Measurements from ENCODE around the gene ARF1.

The ARF1 gene

GRCh38 chr1:228117335-228117734, 34.8 kb downstream of the ARF1 start:
- in situ Hi-C loops (cut with MboI; ENCODE audit: low sequenced_read_pairs): no loop called here

GRCh38 chr1:228118040-228118439, 35.5 kb downstream of the ARF1 start:
- in situ Hi-C loops (cut with MboI; ENCODE audit: low sequenced_read_pairs): no loop called here

DNA sequence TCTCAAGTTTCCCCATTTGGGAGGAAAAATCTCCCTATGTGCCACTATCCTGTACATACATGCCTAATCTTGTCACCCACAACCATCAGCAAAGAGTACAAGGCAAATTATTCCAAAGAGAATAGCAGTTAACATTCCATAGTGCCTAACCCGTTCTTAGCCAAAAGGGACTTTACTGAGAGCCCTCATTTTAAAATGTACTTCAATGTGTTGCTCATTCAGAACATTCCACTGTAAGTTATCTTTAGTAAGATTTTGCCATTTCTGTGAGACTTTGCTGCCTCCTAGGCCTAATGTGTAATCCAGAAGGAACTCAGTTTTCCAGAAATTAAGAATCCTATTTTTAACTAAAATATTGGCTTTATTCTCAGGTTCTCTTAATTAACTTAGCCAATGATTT, 37.8 kb downstream of the ARF1 start:
- in situ Hi-C loops (cut with MboI; ENCODE audit: low sequenced_read_pairs): no loop called here

- in situ Hi-C loops (cut with MboI; ENCODE audit: low sequenced_read_pairs): no loop called here
Measured at GRCh38 chr1:228120857-228121489, 38.5 kb downstream of the ARF1 start.

GRCh38 chr1:228122921-228123441, 40.5 kb downstream of the ARF1 start:
- in situ Hi-C loops (cut with MboI; ENCODE audit: low sequenced_read_pairs): no loop called here

- in situ Hi-C loops (cut with MboI; ENCODE audit: low sequenced_read_pairs): no loop called here
Measured at GRCh38 chr1:228123505-228123904, 41.0 kb downstream of the ARF1 start.

DNA sequence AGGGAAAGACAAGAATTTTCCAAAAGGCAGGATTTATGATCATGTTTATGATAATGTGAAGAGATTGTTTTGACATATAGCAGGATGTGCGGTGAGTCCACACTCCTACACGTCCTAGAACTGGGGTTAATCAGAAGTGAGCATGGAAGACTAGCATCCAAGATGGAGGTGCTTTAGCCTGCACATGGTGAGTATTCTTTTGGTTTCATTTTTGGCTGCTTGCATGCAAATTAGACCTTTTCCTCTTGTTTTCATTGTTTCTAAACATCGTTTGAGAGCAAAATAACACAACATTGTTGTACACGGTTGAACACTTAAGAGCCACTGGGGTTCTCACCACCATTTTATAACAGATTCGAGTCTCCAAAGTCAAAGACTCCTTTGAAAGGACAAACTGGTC, 42.7 kb downstream of the ARF1 start:
- in situ Hi-C loops (cut with MboI; ENCODE audit: low sequenced_read_pairs): no loop called here

GRCh38 chr1:228131766-228132165, 49.3 kb downstream of the ARF1 start:
- in situ Hi-C loops (cut with MboI; ENCODE audit: low sequenced_read_pairs): no loop called here

- in situ Hi-C loops (cut with MboI; ENCODE audit: low sequenced_read_pairs): no loop called here
Measured at GRCh38 chr1:228134591-228134990, 52.1 kb downstream of the ARF1 start.

GRCh38 chr1:228136901-228137300, 54.4 kb downstream of the ARF1 start:
- in situ Hi-C loops (cut with MboI; ENCODE audit: low sequenced_read_pairs): no loop called here

DNA sequence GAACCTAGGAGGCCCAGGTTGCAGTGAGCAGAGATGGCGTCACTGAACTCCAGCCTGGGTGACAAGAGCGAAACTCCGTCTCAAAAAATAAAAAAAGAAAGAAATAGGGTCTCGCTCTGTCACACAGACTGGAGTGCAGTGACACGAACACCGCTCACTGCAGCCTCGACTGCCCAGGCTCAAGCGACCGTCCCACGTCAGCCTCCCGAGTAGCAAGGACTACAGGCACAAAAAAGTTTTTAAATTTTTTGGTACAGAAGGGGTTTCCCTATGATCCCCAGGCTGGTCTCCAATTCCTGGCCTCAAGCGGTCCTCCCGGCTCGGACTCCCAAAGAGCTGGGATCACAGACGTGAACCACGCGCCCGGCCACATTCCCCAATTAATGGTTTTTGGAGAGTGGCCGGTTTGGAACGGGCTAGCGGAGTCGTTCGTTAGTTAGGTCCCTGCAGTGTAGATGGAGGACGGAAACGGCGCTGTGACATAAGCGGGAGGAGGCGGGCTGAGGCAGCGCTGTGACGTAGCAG, 57.0 kb downstream of the ARF1 start:
- in situ Hi-C loops (cut with MboI; ENCODE audit: low sequenced_read_pairs): no loop called here

DNA sequence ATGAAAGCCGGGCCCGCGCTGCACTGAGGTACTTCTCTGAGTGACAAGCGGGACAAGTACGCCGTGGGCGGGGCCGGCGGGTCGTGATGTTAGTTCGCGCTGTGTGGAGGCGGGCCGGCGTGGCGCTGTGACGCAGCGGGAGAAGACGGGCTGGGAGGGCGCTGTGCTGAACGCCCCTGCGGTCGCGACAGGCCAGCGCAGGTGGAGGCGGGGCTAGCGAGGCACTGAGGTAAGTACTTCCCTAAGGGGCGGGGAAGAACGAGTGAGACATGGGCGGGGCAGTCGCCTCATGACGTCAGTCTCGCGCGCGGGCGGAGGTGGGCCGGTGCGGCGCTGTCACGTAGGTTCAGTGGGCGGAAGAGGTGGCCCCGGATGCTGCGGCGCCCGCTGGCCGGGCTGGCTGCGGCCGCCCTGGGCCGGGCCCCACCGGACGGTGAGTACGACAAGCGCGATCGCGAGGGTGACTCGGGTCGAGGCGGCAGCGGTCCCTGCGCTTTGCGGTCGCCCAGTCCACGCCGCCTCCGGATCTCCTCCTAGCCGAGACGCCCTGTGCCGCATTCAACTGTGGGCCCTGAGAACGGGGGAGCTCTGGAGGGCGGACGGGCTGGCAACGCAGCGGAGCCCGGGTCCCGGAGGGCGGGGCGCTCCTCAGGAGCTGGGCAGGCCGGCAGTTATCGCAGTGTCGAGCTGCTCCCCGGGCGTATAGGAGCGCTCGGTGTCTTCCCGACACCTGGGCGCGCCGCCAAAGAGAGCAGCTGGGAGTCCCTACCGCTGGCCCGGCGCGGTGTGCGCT, 57.6 kb downstream of the ARF1 start, which contains the start of gene GUK1:
Gene GUK1 (plus strand): TSS at position 349 of the 793 bp plus-strand sequence. CDS start 24 bp downstream, at position 373.
- in situ Hi-C loops (cut with MboI; ENCODE audit: low sequenced_read_pairs): no loop called here

DNA sequence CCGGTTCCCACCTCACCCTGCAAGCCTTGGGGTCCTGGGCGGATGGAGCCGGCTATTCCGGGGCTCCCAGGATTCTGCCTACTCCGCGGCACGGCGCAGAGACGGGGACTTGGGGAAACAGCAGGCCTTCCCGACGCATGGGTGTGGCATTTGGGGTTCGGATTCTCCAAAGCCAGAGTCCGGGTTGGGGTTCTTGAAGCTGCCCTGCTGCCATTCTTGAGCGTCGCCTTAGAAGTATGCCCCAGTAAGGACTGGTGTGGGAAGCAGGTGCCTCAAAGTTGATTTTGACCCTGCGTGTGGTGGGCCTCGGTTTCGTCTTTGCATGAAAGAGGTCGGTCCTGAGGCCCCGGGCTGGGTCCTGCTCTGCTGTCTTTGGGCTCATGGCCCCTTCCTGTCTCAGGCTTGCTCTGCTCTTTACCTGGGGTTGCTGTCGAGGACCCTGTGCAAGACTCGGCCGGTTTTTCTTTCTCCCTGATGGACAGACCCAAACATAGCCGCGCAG, 58.3 kb downstream of the ARF1 start:
- in situ Hi-C loops (cut with MboI; ENCODE audit: low sequenced_read_pairs): no loop called here

DNA sequence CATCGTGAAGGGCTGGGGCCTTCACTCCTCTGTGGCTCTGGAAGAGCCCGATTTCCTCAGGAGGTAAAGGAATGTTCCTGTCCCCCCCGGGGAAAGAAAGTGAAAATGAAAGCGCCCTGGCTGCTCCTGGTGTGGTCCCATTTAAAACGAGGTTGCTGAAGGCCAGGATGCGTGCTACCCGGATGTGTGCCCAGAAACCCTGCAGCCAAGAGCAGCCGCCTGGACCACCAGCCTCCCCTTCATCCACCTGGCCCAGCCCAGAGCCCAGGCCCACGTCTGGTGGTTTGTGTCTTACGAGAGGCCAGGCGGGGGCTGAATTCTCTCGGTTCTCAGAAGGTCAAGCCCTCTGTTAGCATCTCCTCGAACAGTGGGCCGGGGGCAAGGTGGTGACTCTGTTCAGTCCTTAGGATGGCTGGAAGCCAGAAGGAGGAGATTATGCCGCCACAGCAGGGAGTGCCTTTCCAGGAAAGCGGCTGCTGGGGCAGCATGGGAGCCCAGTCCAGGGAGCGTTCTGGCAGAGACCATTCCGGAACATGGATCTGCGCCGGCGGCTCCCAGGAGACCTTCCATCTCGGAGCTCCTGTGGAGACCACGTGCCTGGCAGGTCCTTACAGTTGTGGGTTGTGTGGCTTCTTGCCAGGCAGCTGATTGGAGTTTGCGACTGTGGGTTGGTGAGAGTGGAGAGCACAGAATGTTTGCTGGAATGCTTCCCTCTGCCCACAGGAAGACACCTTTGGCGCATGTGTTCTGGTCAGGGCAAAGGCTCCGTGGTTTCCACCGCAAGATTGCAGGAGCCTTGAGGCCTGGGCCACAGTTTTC, 58.9 kb downstream of the ARF1 start:
- in situ Hi-C loops (cut with MboI; ENCODE audit: low sequenced_read_pairs): no loop called here

- in situ Hi-C loops (cut with MboI; ENCODE audit: low sequenced_read_pairs): no loop called here
Measured at GRCh38 chr1:228142155-228142691, 59.7 kb downstream of the ARF1 start.

DNA sequence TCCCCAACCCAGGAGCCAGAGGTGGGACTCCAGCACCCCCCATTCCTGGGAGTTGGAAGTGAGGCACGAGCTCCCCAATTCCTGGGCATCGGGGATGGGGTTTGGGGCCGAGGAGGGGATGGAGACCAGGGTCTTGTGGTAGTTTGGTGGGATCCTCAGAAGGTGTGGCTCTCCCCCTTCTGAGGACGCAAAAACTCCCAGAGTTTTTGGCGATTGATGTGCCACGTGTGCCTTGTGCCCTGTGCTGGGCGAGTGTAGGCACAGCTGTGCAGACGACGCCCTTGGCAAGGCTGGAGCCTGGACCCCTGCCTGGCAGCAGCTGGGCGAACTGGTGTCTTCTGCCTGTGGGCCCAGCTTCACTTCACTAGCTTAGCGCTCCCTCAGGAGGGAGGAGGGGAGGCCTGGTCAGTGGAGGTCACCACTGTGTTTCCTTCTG, 60.2 kb downstream of the ARF1 start:
- in situ Hi-C loops (cut with MboI; ENCODE audit: low sequenced_read_pairs): no loop called here

DNA sequence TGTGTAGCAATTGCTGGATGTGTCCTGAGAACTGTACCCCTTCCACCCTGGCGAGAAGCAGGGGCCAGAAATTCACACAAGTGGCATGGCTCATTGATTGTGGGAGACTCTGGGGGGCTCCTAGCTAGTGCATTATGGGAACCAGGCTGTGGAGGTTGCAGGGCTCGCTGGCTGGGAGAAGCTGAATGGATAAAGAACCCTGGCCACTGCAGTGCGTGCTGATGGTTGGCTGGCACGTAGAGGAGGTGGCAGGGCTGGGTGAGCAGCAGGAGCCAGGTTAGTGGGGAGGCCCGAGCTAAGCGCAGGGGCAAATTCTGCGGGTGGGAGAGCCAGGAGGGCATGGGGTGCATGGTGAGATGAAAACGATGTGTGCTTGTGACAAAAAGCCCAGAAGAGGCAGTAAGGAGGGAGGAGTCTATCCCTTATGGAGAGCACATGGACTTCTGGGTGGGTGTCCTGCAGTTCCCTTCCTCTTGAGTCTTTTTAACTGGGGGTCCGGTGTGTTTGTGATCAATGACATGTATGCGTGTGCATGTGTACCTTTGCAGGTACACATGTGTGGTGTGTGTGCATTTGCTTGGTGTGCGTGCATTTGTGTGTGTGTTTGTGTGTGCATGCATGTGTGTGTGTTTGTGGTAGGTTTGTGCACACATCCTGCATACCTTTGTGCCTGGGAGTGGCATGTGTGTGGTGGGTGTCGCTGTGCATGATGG, 61.1 kb downstream of the ARF1 start:
- in situ Hi-C loops (cut with MboI; ENCODE audit: low sequenced_read_pairs): no loop called here

DNA sequence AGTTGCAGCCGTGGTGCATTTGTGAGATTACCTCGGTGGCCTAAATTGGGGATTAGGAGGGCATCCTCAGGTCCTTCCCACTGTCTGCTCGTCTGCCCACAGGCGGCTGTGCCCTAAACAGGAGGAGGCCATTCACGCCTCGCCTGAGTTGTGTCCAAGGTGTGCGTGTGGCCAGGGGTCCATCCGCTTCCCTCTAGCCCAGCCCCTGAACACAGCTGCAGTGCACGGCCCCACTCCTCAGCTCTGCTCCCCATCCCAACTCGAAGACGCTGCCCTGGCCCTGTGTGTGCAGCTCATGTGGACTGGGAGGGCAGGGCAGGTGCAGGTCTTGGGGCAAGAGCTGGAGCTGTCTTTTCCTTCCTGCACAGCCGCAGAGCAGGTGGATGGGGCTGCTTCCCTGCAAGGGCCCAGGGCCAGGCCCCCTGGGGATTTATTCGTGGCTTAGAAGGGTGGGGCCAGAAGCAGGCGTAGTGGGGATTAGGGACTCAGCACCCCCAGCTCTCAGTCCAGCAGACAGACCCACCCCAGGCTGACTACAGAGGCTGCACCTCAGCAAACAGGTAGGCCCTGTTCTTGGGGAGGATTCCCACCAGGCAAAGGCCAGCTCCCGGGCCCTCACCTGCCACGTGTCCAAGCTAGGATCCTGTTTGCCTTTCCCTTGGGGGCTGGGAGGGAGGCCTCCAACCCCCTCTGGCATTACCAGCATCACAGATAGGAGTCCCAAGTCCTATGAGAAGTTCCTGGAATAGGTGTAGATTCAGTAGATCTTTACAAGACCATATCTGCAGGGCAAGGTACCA, 61.9 kb downstream of the ARF1 start:
- in situ Hi-C loops (cut with MboI; ENCODE audit: low sequenced_read_pairs): no loop called here

GRCh38 chr1:228144993-228145343, 62.5 kb downstream of the ARF1 start:
- in situ Hi-C loops (cut with MboI; ENCODE audit: low sequenced_read_pairs): no loop called here

Data from HL-60/S4 treated with phorbol 12-myristate 13-acetate at 8.2 ng/mL for 4 days and 3 days (cell line).